Measurements from ENCODE around the gene ACTC1.

DNA sequence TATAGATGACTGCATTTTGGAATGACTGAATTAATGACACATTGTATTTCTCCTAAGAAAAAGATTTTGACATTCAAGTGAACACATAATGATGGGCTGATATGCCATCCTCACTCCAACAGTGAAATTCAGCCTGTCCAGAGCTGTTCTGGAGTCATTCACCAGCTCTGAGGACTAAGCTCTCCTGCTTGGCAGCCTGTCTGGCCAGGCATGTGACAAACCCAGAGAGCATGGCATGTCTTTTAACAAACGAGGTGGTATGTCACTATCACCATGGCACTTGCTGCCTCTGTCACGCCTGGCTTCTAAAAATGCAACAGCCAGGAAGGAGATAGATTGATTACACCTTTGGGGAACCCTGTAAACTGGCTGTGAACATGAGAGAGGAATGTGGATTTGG is 1.4 kb downstream of the ACTC1 start:
- TF ChIP-seq, protein P1, sequence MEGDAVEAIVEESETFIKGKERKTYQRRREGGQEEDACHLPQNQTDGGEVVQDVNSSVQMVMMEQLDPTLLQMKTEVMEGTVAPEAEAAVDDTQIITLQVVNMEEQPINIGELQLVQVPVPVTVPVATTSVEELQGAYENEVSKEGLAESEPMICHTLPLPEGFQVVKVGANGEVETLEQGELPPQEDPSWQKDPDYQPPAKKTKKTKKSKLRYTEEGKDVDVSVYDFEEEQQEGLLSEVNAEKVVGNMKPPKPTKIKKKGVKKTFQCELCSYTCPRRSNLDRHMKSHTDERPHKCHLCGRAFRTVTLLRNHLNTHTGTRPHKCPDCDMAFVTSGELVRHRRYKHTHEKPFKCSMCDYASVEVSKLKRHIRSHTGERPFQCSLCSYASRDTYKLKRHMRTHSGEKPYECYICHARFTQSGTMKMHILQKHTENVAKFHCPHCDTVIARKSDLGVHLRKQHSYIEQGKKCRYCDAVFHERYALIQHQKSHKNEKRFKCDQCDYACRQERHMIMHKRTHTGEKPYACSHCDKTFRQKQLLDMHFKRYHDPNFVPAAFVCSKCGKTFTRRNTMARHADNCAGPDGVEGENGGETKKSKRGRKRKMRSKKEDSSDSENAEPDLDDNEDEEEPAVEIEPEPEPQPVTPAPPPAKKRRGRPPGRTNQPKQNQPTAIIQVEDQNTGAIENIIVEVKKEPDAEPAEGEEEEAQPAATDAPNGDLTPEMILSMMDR (IDR thresholded peaks at IDR 0.05; ENCODE audit: poor library complexity, severe bottlenecking) = no peak
- TF ChIP-seq TAF1 (IDR thresholded peaks at IDR 0.05; ENCODE audit: low read depth) = no peak
- no peak for TF ChIP-seq EP300 (conservative IDR thresholded peaks at IDR 0.05; ENCODE audit: poor library complexity, severe bottlenecking)
- TF ChIP-seq EZH2 (IDR thresholded peaks at IDR 0.05; ENCODE audit: borderline replicate concordance, insufficient read depth, low read length, poor library complexity, severe bottlenecking) = no peak
